ENCODE results near the gene CDC23. TPM values are rescaled to one million over a fixed set of nuclear protein-coding genes. Genes with fewer than 3 reads are reported as not detected.
A peak's percentile ranks its signal among the peaks of the same experiment; 100 is the strongest.
"Not testable (repeated sequence)": the region's sequence is repeated elsewhere in the genome, so short reads cannot be mapped to it uniquely, and the experiment has no call there.

CDC23 gene
- total RNA-seq, 1 experiment from 2014 or later, result 53.1 TPM

DNA sequence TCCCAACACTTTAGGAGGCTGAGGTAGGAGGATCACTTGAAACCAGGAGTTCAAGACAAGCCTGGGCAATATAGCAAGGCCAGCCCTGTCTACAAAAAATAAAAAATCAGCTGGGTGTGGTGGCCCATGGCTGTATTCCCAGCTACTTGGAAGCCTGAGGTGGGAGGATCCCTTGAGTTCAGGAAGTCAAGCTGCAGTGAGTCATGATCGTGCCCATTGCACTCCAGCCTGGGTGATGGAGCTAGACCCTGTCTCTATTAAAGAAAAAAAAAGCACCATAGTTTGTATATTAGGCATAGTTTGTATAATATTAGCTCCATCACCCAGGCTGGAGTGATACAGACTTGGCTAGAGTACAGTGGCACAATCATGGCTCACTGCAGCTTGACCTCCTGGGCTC, 64.3 kb downstream of the CDC23 start:
- peak; percentile 63 for DNase-seq (ENCODE audit: extremely low read depth, low read depth)

- not testable (repeated sequence) for DNase-seq (ENCODE audit: extremely low read depth, low read depth)
These were observed 69.5 kb downstream of the CDC23 start for GRCh38 chr5:138143578-138143977.

GRCh38 chr5:138141734-138142133, 71.4 kb downstream of the CDC23 start:
- no peak for DNase-seq (ENCODE audit: extremely low read depth, low read depth)

- no peak for DNase-seq (ENCODE audit: extremely low read depth, low read depth)
These were observed 72.9 kb downstream of the CDC23 start for GRCh38 chr5:138140268-138140667.

DNA sequence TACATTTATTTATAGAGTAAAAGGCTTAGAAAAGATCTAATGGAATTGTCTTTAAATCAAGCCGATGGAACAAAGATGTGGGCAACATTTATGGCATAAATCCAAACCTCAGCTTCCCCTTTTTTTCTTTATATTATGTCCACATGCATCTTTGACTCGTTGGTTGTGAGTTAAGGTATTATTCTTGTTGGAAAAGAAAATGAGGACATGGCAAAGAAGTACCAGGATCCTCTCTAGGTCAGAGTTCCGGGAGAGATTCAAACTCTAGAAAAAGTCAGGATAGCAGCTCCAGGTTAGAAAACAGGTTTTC, 73.4 kb downstream of the CDC23 start:
- no peak for DNase-seq (ENCODE audit: extremely low read depth, low read depth)

GRCh38 chr5:138138949-138139780, 74.0 kb downstream of the CDC23 start, which contains the start of gene NME5:
Gene NME5, minus strand, starts transcription at chr5:138139428. Its CDS starts 648 bp downstream, at chr5:138138780.
- DNase-seq (ENCODE audit: extremely low read depth, low read depth), result peak; percentile 37

Other genes starting within 250 kb of the CDC23 start
- 10.7 and 17.7 TPM in 2 replicates for gene FAM13B, start 180.2 kb downstream of the CDC23 start, total RNA-seq (2014; rRNA removed; shearing (Covaris generic))
- gene WNT8A, start 129.3 kb downstream of the CDC23 start, total RNA-seq (2014; rRNA removed; shearing (Covaris generic)), result not detected in 2 replicates
- gene NME5, start 73.9 kb downstream of the CDC23 start, total RNA-seq (2014; rRNA removed; shearing (Covaris generic)), result 3.3 and 4.6 TPM in 2 replicates
- 42.3 and 56.1 TPM in 2 replicates for gene BRD8, start 34.7 kb downstream of the CDC23 start, total RNA-seq (2014; rRNA removed; shearing (Covaris generic))
- gene KIF20A, start 34.2 kb downstream of the CDC23 start, total RNA-seq (2014; rRNA removed; shearing (Covaris generic)), result 35.2 and 40.3 TPM in 2 replicates
- gene GFRA3, start 61.3 kb upstream of the CDC23 start, total RNA-seq (2014; rRNA removed; shearing (Covaris generic)), result 0.05 TPM in 1 of 2 replicates, not detected in the other
- 21.5 and 24.3 TPM in 2 replicates for gene CDC25C, start 118.5 kb upstream of the CDC23 start, total RNA-seq (2014; rRNA removed; shearing (Covaris generic))
- 18.4 and 18.6 TPM in 2 replicates for gene FAM53C, start 124.9 kb upstream of the CDC23 start, total RNA-seq (2014; rRNA removed; shearing (Covaris generic))
- gene KDM3B, start 139.4 kb upstream of the CDC23 start, total RNA-seq (2014; rRNA removed; shearing (Covaris generic)), result 34.6 and 40.0 TPM in 2 replicates
- gene REEP2, start 225.7 kb upstream of the CDC23 start, total RNA-seq (2014; rRNA removed; shearing (Covaris generic)), result 2.3 and 2.4 TPM in 2 replicates